NOMO-1 (cell line): Measurements from ENCODE around the gene MYO16.

Source experiments
- DNase-seq, 2 experiments: peaks; one replicate each; lab custom pipeline; 2025; ENCODE audit not compliant: unreplicated experiment in 2 of 2; lab: John Stamatoyannopoulos, UW

The MYO16 gene

DNA sequence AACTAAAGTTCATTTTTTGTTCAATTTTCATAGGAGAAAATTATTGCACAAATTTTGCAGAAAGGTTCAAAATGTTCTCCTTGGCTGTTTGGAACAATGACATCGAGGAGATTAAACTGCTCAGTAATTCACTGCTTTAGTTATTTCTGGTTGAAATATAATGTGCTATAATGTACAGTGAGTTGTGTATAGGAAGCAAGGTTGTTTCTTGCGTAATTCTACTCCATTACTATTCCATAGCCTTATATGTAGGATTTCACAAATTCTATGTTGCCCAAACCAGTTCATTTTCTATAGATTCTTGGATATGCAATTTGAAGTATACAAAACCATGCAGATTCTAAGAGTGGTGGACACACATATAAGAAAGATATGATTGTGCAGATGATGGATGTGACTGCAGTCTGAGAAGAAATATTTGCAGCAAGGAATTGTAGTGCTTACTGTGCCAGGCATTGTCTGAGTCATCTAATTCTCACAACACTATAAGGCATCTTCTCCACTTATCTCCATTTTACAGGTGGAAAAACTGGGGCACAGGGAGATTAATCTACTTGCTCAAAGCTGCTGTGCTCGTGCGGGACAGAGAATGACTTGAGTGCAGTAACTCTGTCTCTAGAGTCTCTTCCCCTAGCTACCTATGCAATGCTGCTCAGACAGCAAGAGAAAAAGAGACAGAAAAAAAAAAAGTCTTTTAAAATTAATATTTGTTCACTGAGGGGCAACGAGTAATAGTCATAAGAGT lies 515.5 kb downstream of the MYO16 start:
- peak in 1 of 2 experiments; percentile 14 for DNase-seq

DNA sequence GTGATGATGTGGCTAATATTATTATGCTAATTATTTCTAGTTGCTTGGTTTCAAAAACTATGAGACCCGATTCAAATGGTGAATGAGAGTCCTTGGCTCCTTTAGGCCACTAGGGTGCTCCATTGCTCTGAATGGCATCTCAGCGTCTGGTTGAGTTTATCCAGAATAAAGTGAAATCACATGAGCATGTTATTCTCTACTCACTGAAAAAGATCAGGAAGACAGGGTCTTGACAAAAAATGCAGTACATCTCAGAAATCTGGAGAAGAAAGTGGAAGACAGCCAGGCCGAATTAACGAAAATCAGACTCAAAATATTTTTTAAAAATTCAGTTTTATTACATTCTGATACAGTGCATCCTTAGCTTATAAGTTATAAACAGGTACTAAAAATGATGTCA lies 516.2 kb downstream of the MYO16 start:
- peak; percentile 56 to 71 for DNase-seq

DNA sequence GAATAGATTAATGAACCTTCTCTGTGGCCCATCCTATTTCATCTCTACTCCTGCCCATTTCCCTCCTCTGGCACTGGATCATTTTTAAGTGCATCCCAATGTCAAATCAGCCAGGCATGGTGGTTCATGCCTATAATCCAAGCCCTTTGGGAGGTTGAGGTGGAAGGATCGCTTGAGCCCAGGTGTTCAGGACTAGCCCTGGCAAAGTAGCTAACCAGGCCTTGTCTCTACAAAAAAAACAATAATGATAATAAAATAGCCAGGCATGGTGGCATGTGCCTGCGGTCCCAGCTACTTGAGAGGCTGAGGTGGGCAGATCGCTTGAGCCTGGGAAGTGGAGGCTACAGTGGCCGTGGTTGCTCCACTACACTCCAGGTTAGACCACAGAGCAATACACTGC lies 517.0 kb downstream of the MYO16 start:
- no peak for DNase-seq

DNA sequence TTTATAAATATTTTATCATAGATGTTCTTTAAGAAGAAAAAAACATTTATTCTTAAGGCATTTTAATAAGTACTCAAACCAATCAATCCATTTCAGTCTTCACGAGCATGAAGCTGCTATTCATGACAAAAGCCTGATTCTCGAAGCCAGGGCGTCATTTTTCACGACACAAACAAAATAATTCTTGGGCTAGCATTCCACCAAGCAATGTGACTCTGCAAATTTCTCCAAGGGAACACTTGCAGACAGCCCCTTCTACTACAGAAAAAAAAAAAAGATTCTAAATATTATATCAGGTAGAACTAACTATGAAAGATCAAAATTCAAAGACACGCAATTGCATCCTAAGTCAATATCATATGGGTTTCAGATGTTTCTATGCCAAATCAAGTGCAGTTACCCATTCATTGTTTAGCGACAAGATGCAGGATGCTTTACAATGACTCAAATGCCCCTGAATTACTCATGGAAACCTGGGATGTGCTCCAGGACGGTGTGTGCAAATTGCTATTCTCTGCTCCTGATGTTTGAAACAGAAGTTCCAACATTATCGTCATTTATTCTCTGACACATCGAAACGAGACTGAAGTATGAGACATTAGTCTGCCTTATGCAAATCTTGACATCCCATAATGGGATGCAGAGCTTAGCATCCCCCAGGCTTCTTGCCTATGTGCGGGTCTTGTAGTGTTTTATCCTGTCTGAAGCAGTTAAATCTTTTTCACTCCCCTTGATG lies 517.7 kb downstream of the MYO16 start:
- no peak for DNase-seq

DNA sequence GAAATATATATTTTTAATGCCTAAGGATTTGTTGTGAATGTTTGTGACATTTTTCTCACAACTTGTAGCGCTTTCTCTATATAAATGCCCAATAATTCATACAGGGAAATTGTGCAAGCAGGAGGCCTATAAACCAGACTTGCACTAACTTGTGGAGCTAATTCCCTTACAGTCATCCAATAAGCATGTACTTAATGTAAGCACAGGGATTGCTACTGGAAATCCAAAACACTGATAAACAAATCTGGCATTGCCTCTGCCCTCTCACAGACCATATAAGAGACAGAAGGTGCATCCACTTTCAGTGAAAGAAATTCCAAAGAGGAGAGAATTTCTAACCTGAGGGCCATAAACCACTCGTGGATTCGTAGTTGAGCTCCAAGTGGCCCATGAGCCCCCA lies 518.8 kb downstream of the MYO16 start:
- no peak for DNase-seq

DNA sequence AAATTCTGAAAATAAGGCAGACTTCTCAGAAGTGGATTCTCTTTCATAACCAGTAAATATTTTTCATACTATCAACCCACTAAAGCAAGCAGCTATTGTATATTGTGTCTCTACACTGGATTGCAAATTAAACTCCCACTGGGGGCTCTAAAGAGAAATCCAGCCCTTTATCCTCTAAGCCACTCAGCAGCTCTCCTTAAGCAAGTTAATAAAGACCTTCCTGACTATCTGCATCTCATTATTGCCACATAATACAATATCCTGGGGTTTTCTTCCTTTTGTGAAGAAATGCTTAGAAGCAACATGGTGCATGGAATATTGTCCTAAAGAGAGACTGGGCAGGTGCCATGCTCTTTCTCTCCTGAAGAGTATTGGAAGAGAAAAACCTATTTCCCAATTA lies 521.3 kb downstream of the MYO16 start:
- no peak for DNase-seq

DNA sequence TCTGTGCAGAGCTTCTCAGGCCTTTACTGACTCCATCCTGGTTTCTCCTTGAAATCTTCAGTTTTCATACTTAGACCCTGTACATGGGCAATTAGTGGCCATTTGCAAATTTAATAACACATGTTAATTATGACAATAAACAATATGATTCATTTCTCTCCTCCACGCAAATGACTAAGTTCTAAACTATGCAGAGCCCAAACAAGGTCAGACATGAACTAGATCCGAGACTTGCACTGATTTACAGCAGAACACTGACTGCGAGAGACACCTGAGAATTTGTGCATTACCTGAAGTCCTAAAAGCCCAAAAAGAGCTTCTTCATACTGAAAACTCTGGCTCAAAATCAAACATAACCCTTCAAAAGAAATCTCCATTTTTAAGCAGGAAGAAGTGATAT lies 521.8 kb downstream of the MYO16 start:
- no peak for DNase-seq

DNA sequence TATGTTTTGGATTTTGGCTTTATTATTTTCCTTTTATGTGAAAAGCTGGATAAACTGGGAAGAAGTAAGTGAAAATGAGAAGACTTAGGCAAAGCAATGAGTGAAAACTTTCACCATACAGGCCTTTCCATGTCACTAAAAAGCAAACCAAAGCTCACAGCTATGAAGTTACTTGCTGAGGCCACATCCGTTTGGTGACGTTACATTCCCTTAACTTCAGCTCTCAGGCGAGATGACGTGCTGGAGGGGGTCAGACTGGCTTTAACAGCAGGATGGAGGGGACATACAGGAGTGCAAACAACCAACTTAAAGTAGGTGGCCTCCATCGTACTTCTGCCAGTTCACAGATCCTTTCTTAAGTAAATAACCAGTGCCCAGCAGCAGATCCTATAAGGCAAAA lies 522.3 kb downstream of the MYO16 start:
- DNase-seq: no peak

DNA sequence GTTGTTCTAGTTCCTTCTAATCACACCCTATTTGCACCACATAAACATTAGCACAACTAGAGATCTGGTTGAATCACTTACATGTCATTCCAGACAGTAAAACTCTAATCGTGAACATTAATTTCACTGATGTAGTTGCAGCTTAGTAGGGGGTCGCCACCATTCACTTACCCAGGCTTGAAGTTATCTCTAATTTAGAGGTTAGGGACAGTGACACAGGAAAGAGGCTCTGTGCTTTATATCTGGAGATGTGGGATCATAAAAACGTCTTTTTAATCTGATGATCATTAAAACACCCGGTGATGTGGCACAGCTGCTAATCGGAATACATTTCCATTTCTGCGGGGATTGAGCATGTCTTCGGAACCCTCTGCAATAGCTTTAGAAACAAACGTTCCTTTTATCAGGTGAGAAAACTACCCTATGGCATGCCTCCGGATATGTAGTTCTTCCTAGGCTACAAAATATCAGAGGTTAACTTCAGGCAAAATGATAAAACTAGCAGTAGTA lies 523.0 kb downstream of the MYO16 start:
- no peak for DNase-seq

DNA sequence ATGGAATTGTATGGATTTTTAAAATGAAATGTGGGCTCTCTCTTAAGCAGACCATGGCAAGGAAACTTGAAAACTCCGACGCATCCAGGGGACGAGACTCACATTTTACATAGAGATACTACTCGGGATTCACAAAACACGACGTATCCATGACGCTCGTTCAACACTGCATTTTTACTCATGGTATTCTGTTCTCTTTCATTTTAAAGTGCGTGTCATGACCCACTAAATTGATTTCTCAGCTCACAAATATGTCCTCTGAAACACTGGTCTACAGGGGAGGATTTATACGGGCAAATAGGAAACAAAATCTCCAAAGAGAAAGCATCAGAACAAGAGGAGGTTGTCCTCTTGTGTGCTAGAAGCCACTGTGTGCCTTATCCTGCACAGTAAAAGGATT lies 523.5 kb downstream of the MYO16 start:
- no peak for DNase-seq

DNA sequence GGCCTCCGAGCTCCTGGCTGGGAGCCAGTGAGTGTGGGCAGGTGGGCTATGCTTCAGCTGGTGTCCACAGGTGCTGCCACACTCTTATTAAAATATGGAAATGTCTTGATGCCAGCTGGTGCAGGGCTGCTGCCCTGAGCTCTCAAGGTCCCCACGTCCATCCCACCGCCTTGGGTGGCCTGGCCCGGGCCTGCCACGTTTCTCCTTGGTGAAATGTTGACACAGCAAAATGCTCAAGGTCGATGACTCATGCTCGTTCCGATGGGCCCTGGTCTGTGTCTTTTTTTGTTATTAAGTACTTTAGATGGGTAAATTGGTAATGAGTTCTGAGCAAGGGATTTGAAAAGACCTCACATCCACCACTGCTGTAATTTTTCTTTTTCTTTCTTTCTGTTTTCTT lies 524.7 kb downstream of the MYO16 start:
- DNase-seq: no peak

DNA sequence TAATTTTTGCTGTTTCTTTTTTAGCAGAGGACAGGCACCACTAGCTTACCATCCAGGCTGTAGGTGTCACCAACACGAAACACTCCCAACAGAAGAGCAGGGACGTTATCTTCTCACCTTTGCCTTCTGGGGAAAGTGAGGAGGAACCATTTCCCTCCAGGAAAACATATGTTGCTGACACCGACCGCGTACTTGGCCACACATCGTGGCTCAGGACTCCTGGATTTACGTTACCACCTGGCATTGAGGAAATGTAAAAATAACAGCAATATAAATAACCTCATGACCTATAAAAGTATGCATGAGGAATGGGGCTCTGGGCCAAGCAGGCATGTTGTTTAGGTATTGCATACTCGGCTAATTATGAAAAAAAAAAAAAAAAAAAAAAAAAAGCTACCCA lies 525.1 kb downstream of the MYO16 start:
- DNase-seq: no peak

DNA sequence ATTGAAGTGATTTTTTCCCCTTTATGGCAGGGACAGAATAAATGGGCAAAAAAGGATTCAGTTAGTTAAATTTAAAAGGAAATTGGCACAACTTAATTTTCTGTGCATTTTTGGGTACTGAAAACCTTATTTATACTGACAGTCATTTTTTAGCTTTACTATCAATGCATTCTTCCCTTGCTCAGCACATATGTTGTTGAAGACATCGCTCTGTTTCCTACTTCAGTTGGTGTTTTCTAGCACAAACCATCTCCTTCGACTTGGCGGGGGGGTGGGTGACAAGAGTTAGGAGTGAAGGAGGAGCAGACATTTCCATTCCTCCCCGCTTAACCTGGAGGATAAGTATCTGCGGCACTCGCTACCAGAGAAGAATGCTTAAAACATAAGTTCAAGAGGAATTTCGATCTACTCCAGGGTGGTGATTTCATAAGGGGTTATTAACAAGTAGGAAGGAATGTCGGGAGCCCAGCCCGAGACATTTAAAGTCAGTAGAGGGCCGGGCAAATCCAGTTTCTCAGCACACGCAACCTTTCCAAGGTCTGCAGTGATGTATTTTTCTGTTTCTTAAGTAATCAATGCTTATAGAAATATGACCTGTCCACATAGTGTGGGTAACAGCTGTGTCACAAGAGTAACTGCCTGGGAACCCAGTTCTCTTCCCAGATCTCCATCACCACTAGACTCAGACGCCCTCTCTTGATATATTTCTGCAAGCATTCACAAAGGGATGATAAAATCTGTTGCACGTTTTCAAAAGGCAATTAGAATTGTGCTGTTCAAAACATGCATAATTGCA lies 525.8 kb downstream of the MYO16 start:
- DNase-seq: no peak

DNA sequence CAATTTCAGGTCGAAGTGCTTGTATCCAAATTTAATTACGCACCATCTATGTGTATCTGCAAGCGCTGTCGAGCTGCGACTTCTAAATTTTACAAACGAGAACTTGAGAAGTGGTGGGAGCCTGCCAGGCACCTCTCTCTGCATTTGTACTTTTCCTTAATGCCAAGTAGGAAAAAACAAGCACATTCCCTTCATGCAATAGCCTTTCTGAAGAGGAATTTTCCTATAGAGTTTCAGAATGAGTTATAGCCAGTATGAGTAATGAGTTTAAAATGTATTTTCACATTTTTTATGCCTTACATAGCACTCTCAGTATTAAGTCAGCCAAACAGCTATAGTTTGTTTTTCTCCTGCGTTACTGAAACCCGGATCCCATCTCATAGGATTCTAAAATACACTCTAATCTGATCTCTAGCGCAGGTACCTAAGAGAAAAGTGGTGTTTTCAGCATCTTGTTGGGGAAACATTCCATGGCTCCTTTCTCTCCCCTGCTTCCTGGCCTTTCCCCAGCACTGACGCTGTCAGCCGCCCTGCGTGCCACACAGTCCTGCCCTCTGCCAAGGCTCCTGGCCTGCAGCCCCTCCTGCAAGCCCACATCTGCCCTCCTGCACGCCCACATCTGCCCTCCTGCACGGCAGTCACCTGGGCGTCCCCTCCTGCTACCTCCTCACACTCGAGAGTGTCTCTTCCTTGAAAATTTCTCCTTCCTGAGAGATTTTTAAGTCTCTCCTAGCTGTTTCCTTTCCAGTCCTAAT lies 526.9 kb downstream of the MYO16 start:
- no peak for DNase-seq

DNA sequence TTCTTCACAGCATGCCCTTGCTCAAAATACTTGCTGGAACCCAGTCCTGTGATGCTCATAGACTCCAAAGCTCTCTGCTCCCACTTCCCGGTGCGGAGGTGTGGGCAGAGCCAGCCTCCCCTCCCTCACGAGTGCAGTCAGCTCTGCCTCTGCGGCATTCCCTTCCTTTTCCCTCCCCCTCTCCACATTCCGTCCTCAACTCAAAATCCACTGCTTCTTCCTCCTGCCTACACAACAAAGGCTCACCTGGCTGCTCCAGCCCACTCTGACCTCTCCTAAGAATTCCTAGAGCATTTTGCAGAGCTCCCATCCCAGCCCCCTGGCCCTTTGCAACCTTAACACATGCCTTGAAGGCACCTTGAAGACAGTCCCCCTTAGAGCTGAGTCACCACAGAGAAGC lies 527.9 kb downstream of the MYO16 start:
- DNase-seq: no peak

DNA sequence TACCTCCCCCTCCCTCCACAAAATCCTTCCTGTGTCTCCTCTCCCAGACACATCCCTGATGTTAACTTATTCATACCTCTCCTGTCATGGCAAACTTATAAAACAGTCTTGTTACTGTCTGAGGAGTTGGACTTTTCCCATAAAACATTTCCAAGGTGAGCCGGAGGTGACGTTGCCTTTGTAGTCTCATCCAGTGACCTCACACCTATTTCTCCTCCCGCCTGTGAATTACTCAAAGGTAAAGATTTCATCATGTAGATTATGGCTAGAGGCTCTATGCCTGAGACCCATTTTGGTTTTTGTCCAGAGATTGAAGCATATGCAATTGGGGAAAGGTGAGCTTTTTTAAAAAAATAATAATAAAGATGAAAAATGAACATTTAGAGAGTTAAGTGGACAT lies 529.0 kb downstream of the MYO16 start:
- no peak for DNase-seq

DNA sequence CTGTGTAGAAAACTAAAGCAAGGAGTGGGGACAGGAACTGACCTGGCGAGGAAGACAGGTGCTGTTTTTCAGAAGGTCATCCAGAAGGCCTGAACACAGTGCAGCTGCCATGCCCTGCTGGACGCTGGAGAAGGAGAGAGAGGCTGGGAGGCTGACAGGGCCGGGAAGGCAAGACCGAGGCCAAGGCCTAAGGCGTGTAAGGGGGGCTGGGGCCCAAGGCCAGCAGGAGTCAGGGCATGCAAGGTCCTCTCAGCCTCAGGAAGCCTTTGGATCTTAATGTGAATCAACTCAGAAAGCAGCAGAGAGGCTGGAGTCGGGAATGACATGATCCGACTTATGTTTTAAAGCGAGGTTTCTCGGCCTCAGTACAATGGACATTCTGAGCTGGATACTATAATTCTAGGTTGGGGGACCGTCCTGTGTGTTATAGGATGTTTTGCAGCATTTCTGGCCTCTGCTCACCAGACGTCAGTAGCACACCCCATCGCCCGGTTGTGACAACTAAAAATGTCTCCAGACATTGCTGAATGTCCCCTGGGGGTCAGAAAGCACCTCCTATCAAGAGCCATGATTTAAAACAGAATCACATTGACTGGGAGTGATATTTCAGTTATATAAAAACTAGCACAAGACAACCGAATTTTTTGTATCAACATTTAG lies 530.4 kb downstream of the MYO16 start:
- DNase-seq: no peak

DNA sequence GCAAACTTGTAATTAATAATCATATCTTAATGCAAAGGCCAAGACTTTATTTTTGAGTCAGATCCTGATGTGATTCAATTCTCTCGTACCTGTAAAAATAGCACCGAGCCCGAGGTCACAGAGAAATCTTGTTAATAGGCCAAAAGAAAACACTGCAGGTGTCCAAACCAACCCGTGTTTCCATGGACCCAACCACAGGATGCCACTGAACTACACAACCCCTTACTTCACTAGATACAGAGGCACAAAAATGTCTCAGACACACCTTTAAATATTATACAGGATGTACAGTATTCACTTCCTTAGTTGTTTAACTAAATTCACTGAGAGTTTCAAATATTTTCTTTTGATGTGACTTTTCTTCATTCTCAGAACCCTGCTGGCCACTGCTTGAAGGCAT lies 530.9 kb downstream of the MYO16 start:
- no peak for DNase-seq

DNA sequence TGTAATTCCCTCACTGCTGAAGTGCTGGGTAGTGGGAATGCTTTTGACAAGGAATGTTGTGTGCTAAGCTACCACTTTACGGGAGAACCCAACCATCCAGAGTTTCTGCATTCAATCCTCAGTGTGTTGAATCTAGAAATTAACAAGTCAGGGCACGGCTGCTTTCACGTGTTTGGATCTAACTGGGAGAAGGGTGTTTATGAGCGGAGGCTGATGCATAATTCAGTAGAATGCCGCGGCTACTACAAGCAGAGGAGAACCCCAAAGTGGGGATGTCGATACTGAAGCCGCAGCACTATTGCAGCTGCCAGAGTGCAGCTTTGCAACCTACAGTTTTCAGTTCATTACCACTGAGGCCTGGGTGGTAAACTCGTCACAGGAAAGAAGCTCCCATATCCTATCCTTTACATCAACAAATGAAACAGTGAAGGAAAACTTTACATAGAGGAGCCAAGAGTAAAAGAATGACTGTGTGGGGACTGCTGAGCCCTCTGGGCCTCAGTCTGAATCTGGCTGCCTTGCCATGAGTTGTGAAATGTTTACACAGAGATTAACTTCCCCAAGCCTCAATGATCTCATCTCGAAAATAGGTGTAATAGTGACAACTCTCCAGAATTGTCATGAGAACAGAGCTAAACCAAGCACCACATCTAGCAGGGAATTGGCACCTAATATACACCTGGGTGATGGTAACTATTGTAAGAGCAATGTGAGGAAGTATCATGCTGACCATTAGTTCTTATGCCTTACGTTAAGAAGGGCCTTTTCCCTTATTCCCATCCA lies 531.7 kb downstream of the MYO16 start:
- no peak for DNase-seq
